Aorta (tissue), 5 donors: Measurements from ENCODE around the gene CAPN8. TPM values are rescaled to one million over a fixed set of nuclear protein-coding genes. Genes with fewer than 3 reads are reported as not detected.

ENCODE experiments used
- ATAC-seq: fragments of 200-7000 bp; cut with Tn5 transposase; one replicate; pipeline ENCODE4 v1.9.1; 2022; ENCODE audit warnings: moderate library complexity; ENCODE audit not compliant: low FRiP score
- DNase-seq, 2 donors: peaks; one replicate each; pipeline ENCODE4 v3.0.0-alpha.2; 2020
- H3K27ac ChIP-seq, 2 donors: one replicate each; pipeline ENCODE4 v1.5.1; 2013; ENCODE audit warnings: low read length in 2 of 2, mild to moderate bottlenecking in 2 of 2, moderate library complexity in 2 of 2, control low read depth in 1 of 2, inconsistent platforms in 1 of 2, low read depth in 1 of 2
- H3K27me3 ChIP-seq, 2 donors: one replicate each; pipeline ENCODE4 v1.6.1; 2013; ENCODE audit warnings: control low read depth in 1 of 2, low read length in 1 of 2, mild to moderate bottlenecking in 1 of 2, moderate library complexity in 1 of 2; ENCODE audit not compliant: insufficient read depth in 2 of 2, control insufficient read depth in 1 of 2
- H3K36me3 ChIP-seq, 2 donors: one replicate each; pipeline ENCODE4 v1.6.1; 2013; ENCODE audit warnings: control low read depth in 1 of 2, low read length in 1 of 2, mild to moderate bottlenecking in 1 of 2; ENCODE audit not compliant: insufficient read depth in 2 of 2, control insufficient read depth in 1 of 2
- H3K4me1 ChIP-seq, 2 donors: one replicate each; pipeline ENCODE4 v1.6.1; 2013; ENCODE audit warnings: low read length in 2 of 2, control low read depth in 1 of 2, mild to moderate bottlenecking in 1 of 2, moderate library complexity in 1 of 2; ENCODE audit not compliant: insufficient read depth in 2 of 2, control insufficient read depth in 1 of 2
- H3K4me3 ChIP-seq, 2 donors: one replicate each; pipeline ENCODE4 v1.5.1; 2013; ENCODE audit warnings: low read length in 2 of 2, control low read depth in 1 of 2, mild to moderate bottlenecking in 1 of 2
- H3K9me3 ChIP-seq: one replicate; pipeline ENCODE4 v1.6.1; 2013; ENCODE audit warnings: mild to moderate bottlenecking, low read length; ENCODE audit not compliant: control insufficient read depth
- WGBS, 2 donors: extraction: QIAGEN DNeasy Blood & Tissue Kit; methylation state at CpG; one replicate each; pipeline ENCODE4 v1.1.7; 2013; 5-methylcytosine and 5-hydroxymethylcytosine counted together
- intact Hi-C, 2 donors: fragments of 100-400 bp; cut with DNase I; formaldehyde crosslinking; loops; one replicate each; pipeline versions ENCODE4 v1.14.2 to v1.15.0; 2022
- polyA plus RNA-seq, 2 donors: library from polyadenylated mRNA; stranded (reverse); fragments of 200-250 nt; gene quantifications; one replicate each; pipeline ENCODE4 v1.2.3, GENCODE V29; 2013
- total RNA-seq, 2 donors: library from RNA; stranded (reverse); fragmentation: NEBNext Ultra II Directional; extraction: Animal tissue kit (Norgen Biotek cat#: 25700); gene quantifications; one replicate each; pipeline ENCODE4 v1.2.1, GENCODE V29; 2021
- donor health status: healthy with polysubstance abuse.
- donor health status: Bipolar disorder and iron deficiency.
- donor health status: DM: no; HTN: no; CAD: no.
- donor health status: DM: no; HTN: no; CAD: no.
- donor health status: DM: yes; HTN: yes; CAD: no.

CAPN8 gene
- total and polyA plus RNA-seq, 4 donors, result 0.33 to 2.9 (median 0.45) TPM; not detected in 1

DNA sequence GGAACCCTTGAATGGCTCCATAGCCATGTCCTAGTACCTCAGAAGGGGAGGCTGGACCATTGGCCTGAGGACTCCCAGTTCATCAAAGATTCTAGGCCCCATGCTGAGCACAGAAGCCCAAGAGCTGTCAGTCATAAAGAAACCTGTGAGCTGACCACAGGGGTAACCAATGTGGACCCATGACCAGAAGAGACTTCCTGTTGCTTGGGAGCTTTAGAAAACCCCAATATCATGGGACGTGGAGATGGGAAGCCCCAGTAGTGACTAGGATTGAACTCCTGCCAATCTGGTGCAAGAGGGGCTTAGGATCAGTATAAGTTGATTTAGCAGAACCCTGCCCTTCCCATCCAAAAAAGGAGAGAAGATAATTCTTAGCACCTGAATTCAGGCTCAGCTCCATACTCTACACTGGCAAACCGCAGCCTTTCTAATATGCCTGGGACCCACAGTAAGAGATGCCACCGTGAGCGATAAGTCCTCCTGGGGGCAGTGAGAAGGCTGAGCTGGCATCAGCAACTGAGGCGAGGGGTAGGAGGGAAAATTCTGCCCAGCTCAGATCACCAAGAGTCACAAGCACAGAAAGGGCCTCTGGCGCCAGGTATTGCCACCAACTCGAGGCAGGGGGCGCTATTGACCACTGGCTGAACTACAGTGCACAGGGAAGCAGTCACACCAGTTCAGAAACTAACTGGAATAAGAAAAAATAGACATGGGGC, 108.9 kb downstream of the CAPN8 start:
- Histone ChIP-seq H3K4me1 (no peaks in the 10 kb centered on the region), H3K36me3 (no peaks in the 10 kb centered on the region), H3K9me3 (no peaks in the 10 kb centered on the region), H3K4me3 (no peak overlapping the region), H3K27me3 (no peaks in the 10 kb centered on the region), H3K27ac (no peak overlapping the region)
- DNase-seq (peak in 1 of 2 donors; percentile 59), ATAC-seq (no peak)
- intact Hi-C loops, result no loop called here
- WGBS, 2 donors, result 37 to 47% methylated on average over 8 of the region's 8 CpGs

DNA sequence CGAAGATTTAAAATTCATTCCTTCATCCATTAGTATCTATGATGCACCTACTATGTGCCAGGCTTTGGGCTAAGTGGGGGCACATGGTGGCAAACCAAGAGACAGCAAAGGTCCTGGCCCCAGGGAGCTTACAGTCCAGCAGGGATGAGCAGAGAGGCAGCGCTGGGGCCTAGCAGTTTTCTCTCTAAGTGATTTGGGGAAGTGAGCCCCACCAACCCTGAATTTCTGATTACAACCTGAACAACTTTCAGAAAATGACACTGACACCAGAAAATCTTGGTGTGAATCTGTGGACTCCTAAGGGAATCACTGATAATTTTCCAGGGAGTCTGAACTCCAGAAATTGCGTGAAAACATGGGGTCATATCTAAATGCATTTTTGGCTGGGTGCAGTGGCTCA, 111.5 kb downstream of the CAPN8 start:
- intact Hi-C loops, result no loop called here
- H3K36me3 ChIP-seq, result no peaks in the 10 kb centered on the region
- no peak overlapping the region for H3K4me3 ChIP-seq
- no peaks in the 10 kb centered on the region for H3K9me3 ChIP-seq
- WGBS, 2 donors, result 92 to 95% methylated on average over 3 of the region's 3 CpGs
- no peak overlapping the region for H3K27ac ChIP-seq
- ATAC-seq (no peak), DNase-seq (no peak)
- H3K27me3 ChIP-seq, result no peaks in the 10 kb centered on the region
- H3K4me1 ChIP-seq, result no peaks in the 10 kb centered on the region

DNA sequence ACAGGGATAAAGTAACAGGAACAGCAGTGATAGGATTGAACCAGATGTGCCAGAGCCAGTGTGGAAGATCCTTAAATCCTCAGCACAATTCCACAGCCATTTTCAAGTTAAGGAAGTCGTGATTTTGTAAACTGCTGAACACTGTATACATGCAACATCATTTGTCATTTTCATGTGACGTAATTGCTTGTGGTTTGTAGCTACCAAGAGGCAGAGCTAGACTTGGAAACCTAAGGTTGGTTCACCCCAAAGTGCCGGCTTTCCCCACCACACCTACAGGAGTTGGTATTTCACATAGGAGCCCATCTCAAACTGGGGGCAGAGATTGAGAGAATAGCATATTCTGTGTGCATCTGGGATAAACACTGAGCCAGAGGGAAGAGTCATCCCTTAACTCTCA, 113.9 kb downstream of the CAPN8 start:
- intact Hi-C loops, result no loop called here
- H3K4me3 ChIP-seq, result no peak overlapping the region
- 78 to 80% methylated on average over 3 of the region's 3 CpGs for WGBS, 2 donors

DNA sequence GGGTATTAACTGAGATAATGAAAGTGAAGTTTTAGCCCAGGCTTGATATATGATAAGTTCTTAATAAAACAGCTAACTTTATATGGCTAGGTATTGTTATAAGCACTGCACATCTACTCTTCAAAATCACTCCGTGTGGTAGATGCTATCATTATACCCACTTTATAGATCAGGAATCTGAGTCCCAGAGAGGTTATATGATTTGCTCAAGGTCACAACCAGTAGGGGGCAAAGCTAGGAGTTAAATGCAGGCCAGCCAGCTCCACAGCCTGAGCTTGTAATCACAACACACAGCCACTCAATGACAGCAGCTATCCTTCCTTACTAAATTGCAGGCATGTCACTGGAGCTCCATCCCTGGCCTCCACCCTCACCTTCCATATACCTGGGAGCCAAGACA, 115.8 kb downstream of the CAPN8 start:
- 93 to 95% methylated on average over 1 of the region's 1 CpG for WGBS, 2 donors
- intact Hi-C loops, result no loop called here

More for the DNA sequence above, 113.9 kb downstream of the CAPN8 start:
- no peak overlapping the region for H3K27ac ChIP-seq
- H3K27me3 ChIP-seq, result no peaks in the 10 kb centered on the region
- no peaks in the 10 kb centered on the region for H3K36me3 ChIP-seq
- DNase-seq, result no peak
- no peak for ATAC-seq
- peaks cover 2% of the 10 kb centered on the region for H3K9me3 ChIP-seq
- H3K4me1 ChIP-seq, result no peaks in the 10 kb centered on the region

DNA sequence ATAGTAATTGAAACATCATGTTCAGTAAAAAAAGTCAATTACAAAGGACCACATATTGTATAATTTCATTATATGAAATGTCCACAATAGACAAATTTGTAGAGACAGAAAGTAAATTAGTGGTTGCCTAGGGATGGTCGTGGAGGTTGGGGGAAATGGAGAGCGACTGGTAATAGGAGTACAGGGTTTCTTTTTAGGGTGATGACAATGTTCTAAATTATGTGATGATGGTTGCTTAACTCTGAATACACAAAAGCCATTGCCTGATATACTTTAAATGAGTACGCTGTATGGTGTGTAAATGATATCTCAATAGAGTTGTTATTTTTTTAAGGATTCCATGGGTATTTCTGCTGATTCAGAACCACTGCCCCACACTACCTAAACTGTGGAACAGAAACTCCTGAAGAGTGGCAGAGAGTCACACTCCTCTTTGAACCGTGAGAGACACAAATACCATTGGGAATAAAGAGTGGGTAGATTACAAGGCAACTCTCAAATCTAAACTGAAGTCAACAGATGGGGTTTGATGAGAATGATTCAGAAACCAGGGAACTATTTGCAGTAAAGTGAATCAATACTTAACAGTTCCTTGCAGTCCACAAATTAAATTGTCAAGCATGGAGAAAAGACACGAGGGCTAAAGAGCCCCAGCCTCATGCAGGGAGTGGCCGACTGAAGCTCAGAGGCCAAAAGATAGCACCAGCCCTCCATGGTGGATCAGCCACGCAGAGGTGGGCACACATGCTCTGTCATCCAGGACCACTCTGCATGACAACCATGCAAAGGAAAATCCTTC, 118.0 kb downstream of the CAPN8 start:
- 52 to 71% methylated on average over 7 of the region's 7 CpGs for WGBS, 2 donors
- intact Hi-C loops, result no loop called here
- H3K4me3 ChIP-seq, result no peak overlapping the region

More for the DNA sequence above, 115.8 kb downstream of the CAPN8 start:
- ATAC-seq (no peak), DNase-seq (no peak)
- Histone ChIP-seq H3K4me3 (no peak overlapping the region), H3K9me3 (peaks cover 2% of the 10 kb centered on the region), H3K36me3 (no peaks in the 10 kb centered on the region), H3K27ac (no peak overlapping the region), H3K4me1 (no peaks in the 10 kb centered on the region), H3K27me3 (no peaks in the 10 kb centered on the region)

DNA sequence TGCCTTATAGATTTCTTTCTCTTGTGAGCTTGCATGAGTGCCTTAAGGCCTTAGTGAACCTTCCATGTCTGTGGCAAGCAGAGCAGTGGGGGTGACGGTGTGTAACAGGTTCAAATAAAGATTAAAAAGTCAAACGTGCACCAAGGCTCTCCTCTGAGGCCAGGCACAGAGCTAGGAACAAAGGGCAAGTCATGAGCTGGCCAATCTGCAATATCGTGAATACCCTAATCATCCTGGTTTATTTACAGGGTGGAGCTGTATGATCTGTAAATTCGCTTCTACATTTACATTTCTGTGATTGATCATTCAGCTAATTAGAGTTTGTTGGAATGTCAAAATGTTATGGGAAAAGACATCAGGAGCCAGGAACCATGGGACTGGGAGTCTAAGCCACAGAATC, 120.2 kb downstream of the CAPN8 start:
- intact Hi-C loops, result no loop called here
- Histone ChIP-seq H3K36me3 (no peaks in the 10 kb centered on the region), H3K27ac (no peak overlapping the region), H3K4me3 (no peak overlapping the region), H3K4me1 (no peaks in the 10 kb centered on the region), H3K9me3 (peaks cover 2% of the 10 kb centered on the region), H3K27me3 (no peaks in the 10 kb centered on the region)
- no peak for DNase-seq
- ATAC-seq, result no peak
- WGBS, 2 donors, result 82 to 84% methylated on average over 4 of the region's 4 CpGs

More for the DNA sequence above, 118.0 kb downstream of the CAPN8 start:
- Histone ChIP-seq H3K9me3 (peaks cover 2% of the 10 kb centered on the region), H3K4me1 (no peaks in the 10 kb centered on the region), H3K27ac (no peak overlapping the region), H3K27me3 (no peaks in the 10 kb centered on the region), H3K36me3 (no peaks in the 10 kb centered on the region)
- no peak for DNase-seq
- ATAC-seq, result no peak

DNA sequence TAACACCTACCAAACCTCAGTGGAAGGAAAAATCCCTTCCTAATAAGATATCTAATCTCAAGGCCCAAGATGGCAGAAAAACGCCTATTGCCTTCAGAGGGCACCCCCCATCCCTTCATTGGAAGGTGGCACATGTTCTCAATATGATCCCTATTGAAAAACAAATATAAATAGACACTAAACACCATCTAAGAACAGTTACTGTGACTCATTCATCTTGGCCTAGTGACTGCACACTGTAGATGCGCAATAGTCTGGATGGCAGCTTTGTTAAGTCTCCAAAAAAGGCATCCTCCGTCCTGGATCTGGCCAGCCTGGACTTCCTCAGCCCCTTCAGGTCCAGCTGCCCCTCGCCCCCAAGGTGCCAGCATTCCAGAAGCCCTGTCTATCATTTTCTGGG, 121.9 kb downstream of the CAPN8 start:
- no peak overlapping the region for H3K27ac ChIP-seq
- no peak overlapping the region for H3K4me3 ChIP-seq
- 83 to 84% methylated on average over 4 of the region's 4 CpGs for WGBS, 2 donors
- intact Hi-C loops, result no loop called here
- H3K27me3 ChIP-seq, result no peaks in the 10 kb centered on the region
- peaks cover 2% of the 10 kb centered on the region for H3K9me3 ChIP-seq
- DNase-seq (no peak), ATAC-seq (no peak)
- H3K4me1 ChIP-seq, result no peaks in the 10 kb centered on the region
- no peaks in the 10 kb centered on the region for H3K36me3 ChIP-seq

DNA sequence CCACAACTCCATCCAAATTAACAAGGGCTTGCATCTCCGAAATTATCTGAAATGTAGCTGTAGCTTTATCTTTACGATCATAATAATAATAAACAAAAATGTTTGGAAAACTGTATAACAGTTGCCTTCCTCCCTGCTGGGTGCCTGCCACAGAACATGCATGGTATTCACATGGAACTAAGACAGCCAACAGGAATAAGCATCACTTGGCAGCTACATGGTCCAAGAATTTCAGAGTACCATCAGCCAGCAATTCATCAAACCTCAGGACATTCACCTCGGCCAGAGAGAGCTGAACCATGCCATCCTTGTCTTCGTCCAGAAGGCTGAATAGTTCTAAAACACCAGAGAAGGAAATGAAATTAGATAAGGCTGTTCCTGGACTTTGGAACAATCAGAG, 122.7 kb downstream of the CAPN8 start:
- intact Hi-C loops, result no loop called here
- no peak for DNase-seq
- 61 to 64% methylated on average over 4 of the region's 4 CpGs for WGBS, 2 donors

More for the DNA sequence above, 122.7 kb downstream of the CAPN8 start:
- ATAC-seq, result no peak
- Histone ChIP-seq H3K4me3 (no peak overlapping the region), H3K36me3 (no peaks in the 10 kb centered on the region), H3K9me3 (no peaks in the 10 kb centered on the region), H3K27ac (no peak overlapping the region), H3K27me3 (no peaks in the 10 kb centered on the region), H3K4me1 (no peaks in the 10 kb centered on the region)
